22Rv1 (cell line): ENCODE results near the gene ARMC7.

ENCODE experiments used
- H3K27ac ChIP-seq: fragments of 450-650 bp; 2 replicates; pipeline ENCODE4 v1.5.1; 2017
- CTCF ChIP-seq: fragments of 450-650 bp; IDR thresholded peaks from 2 replicates; pipeline ENCODE4 v1.5.1; 2017; ENCODE audit warnings: mild to moderate bottlenecking
- ZFX ChIP-seq: fragments of 450-650 bp; IDR thresholded peaks from 2 replicates; pipeline ENCODE4 v1.6.1; 2017; ENCODE audit warnings: antibody characterized with exemption, borderline replicate concordance

ARMC7 gene

GRCh38 chr17:75097865-75098264 is 11.9 kb upstream of the ARMC7 start:
- H3K27ac ChIP-seq, result no peak overlapping the region
- no peak for TF ChIP-seq CTCF
- no peak for TF ChIP-seq ZFX

- TF ChIP-seq CTCF (no peak), ZFX (no peak)
- no peak overlapping the region for H3K27ac ChIP-seq
Observed at GRCh38 chr17:75098861-75099260, 10.9 kb upstream of the ARMC7 start.

- H3K27ac ChIP-seq, result no peak overlapping the region
- no peak for TF ChIP-seq ZFX
- no peak for TF ChIP-seq CTCF
Observed at GRCh38 chr17:75099881-75100595, 9.7 kb upstream of the ARMC7 start.

- no peak overlapping the region for H3K27ac ChIP-seq
- TF ChIP-seq CTCF (no peak), ZFX (no peak)
Observed at GRCh38 chr17:75102385-75102821, 7.4 kb upstream of the ARMC7 start.

DNA sequence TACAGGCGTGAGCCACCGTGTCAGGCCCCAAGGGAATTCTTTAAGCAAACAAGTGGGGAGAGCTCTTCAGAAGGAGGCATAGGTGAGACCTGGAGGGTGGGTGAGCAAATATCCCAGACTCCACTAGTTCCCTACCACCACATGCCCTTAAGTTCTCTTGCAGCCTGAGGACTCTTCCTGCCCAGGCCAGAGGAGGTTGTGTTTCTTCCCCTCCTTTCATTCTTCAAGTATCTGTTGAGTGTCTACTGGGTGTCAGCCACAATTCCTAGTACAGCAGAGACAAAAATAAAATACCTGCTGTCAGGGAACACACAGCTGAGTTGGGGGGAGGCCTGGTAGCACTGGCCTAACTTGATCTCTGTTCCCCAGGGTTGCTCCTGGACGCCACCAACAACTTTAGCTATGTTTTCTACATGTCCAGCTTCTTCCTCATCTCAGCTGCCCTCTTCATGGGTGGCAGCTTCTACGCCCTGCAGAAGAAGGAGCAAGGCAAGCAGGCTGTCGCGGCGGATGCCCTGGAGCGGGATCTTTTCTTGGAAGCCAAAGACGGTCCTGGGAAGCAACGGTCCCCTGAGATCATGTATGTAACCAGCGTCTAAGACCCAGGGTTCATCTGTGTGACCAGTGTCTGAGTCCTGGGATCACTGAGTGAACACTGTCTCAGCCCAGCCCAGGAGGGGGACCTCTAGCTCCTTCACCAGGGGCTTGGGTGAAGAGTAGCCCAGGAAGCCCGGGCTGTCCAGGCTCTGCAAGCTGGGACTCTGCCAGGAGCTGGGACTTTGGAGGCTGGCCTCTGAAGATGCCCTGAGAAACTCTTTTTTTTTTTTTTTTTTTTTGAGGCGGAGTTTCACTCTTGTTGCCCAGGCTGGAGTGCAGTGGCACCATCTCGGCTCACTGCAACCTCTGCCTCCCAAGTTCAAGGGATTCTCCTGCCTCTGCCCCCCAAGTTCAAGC is 5.9 kb upstream of the ARMC7 start:
- no peak for TF ChIP-seq CTCF
- no peak for TF ChIP-seq ZFX
- no peak overlapping the region for H3K27ac ChIP-seq

DNA sequence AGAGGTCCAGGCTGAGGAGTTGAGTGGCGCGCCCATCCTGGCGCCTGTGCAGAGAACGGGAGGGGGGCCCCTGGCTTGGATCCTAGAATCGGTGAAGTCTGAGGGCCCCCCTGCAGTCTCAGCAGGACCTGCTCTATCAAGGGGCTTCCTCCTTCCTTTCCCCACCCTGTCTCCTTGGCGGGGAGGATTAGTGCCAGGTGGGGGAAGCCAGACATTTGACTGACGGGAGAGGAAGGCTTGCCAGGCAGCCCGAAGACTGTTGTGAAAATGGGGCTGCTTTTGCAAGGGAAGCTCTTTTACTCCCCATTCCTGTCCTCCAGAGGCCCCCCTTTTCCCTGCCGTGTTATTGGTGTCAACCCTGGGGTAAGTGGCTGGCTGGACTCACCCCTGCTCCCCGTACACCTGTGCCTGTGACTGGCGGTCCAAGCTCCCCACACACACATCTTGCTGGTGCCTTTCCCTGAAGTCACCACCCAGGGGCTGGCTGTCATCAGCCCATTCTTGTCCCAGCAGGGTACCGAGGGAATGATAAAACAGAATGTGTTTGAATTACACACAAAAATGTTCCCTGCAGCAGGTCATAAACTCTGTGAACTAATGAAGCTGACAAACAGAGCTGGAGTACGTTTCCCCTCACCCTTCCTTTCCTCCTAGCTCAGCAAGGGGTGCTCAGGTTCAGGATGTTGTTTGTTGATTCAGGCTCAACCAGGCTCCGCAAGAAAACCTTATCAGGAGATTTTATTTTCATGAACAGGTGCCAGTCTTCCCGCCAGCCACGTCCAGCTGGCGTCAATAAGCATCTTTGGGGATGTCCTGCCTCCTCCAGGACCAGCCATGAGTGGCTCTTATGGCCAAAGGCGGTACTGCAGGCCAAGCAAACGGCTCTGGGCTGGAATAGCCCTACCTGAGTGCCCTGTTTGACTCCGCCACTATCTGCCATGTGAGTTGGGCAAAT is 4.4 kb upstream of the ARMC7 start:
- TF ChIP-seq ZFX, result no peak
- peak; percentile 83 for TF ChIP-seq CTCF
- peak overlapping the region; percentile 31; the same call in 1 of the 2 replicates for H3K27ac ChIP-seq
